ENCODE results near the gene MOB1B. TPM values are rescaled to one million over a fixed set of nuclear protein-coding genes. Genes with fewer than 3 reads are reported as not detected.

MOB1B gene
- total RNA-seq, 2 donors from 2014 or later: 17.7 to 26.0 TPM

DNA sequence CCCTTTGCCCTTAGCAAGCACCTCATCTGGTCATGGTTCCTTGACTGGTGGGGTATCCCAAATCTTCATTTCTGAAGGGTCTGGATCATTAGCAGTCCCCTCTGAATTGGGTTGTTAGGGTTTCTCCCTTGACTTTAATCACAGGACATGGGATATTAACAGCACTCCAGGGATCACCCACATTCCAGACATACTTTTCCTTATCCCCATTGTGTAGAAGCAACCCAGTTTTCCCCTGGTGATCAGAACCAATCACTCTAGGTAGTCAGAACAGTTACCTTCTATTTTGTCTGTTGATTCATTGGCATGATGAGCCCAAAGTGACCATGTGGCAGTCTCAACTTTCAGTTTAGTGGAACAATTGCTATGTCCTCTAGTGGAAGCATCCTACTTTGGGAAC, 33.4 kb upstream of the MOB1B start:
- H3K27me3 ChIP-seq (replicated peaks; ENCODE audit: insufficient read depth): no peaks in the 10 kb centered on the region
- H3K4me3 ChIP-seq: no peak overlapping the region

DNA sequence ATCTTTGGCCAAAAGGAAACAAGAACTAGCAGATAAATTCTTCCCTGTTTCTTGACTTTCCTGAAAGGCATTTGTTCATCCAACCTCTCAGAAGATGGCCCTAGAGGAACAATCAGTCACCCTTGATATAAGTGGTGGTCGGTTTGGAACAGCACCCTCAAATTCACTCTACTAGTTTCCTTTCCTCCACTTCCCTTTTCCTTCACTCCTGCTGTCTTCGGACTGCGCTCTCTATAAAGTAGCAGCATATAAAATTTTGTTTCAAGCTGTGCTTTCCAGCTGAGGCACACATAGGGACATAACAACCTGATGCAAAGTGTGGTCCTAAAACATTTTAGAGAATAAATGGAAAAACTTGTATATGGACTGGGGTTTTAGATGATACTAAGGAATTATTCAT, 29.0 kb upstream of the MOB1B start:
- H3K4me3 ChIP-seq: no peak overlapping the region
- H3K4me1 ChIP-seq (ENCODE audit: control insufficient read depth in 1 of 2, low read depth in 2 of 2): no peaks in the 10 kb centered on the region
- H3K9me3 ChIP-seq: no peaks in the 10 kb centered on the region
- ATAC-seq (ENCODE audit: insufficient number of reproducible peaks, low FRiP score, low read depth) (no peak), DNase-seq (ENCODE audit: low spot score) (no peak)
- no peaks in the 10 kb centered on the region for H3K36me3 ChIP-seq
- H3K27me3 ChIP-seq (replicated peaks; ENCODE audit: insufficient read depth): no peaks in the 10 kb centered on the region
- TF ChIP-seq, protein P1, sequence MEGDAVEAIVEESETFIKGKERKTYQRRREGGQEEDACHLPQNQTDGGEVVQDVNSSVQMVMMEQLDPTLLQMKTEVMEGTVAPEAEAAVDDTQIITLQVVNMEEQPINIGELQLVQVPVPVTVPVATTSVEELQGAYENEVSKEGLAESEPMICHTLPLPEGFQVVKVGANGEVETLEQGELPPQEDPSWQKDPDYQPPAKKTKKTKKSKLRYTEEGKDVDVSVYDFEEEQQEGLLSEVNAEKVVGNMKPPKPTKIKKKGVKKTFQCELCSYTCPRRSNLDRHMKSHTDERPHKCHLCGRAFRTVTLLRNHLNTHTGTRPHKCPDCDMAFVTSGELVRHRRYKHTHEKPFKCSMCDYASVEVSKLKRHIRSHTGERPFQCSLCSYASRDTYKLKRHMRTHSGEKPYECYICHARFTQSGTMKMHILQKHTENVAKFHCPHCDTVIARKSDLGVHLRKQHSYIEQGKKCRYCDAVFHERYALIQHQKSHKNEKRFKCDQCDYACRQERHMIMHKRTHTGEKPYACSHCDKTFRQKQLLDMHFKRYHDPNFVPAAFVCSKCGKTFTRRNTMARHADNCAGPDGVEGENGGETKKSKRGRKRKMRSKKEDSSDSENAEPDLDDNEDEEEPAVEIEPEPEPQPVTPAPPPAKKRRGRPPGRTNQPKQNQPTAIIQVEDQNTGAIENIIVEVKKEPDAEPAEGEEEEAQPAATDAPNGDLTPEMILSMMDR (IDR thresholded peaks at IDR 0.05): no peak
- no peak overlapping the region for H3K27ac ChIP-seq

More for the DNA sequence above, 33.4 kb upstream of the MOB1B start:
- H3K4me1 ChIP-seq (ENCODE audit: control insufficient read depth in 1 of 2, low read depth in 2 of 2): no peaks in the 10 kb centered on the region
- TF ChIP-seq, protein P1 (IDR thresholded peaks at IDR 0.05): no peak
- DNase-seq (ENCODE audit: low spot score) (no peak), ATAC-seq (ENCODE audit: insufficient number of reproducible peaks, low FRiP score, low read depth) (no peak)
- H3K27ac ChIP-seq: no peak overlapping the region
- no peaks in the 10 kb centered on the region for H3K36me3 ChIP-seq
- no peaks in the 10 kb centered on the region for H3K9me3 ChIP-seq

DNA sequence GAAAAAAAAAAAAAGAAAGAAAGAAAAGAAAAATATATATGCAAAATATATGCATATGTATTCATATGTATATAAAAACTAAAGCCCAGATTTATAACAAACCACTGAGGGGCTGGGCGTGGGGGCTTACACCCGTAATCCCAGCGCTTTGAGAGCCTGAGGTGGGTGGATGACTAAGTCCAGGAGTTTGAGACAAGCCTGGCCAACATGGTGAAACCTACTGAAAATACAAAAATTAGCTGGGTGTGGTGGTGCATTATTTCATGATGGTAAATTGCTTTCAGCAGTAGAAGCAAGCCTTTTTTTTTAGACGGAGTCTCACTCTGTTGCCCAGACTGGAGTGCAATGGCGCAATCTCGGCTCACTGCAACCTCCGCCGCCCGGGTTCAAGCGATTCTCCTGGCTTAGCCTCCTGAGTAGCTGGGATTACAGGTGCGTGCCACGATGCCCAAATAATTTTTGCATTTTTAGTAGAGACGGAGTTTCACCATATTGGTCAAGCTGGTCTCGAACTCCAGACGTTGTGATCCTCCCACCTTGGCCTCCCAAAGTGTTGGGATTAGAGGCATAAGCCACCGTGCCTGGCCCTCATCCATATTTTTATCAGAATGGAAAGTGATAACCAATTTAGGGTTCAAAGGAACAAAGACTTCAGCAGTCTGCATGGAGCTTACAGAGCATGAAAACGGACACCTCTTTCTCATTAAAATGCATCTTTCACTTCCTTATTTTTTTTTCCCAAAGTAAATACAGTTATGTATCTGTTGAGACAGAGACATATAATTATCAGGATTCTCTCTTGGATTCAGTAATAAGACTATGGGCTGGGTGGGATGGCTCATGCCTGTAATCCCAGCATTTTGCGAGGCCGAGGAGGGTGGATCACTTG, 27.7 kb upstream of the MOB1B start:
- H3K4me3 ChIP-seq: no peak overlapping the region
- H3K36me3 ChIP-seq: no peaks in the 10 kb centered on the region
- no peak for ATAC-seq (ENCODE audit: insufficient number of reproducible peaks, low FRiP score, low read depth)
- no peak for DNase-seq (ENCODE audit: low spot score)
- H3K27ac ChIP-seq: no peak overlapping the region
- no peaks in the 10 kb centered on the region for H3K27me3 ChIP-seq (replicated peaks; ENCODE audit: insufficient read depth)
- TF ChIP-seq, protein P1 (IDR thresholded peaks at IDR 0.05): no peak
- no peaks in the 10 kb centered on the region for H3K9me3 ChIP-seq
- H3K4me1 ChIP-seq (ENCODE audit: control insufficient read depth in 1 of 2, low read depth in 2 of 2): no peaks in the 10 kb centered on the region

GRCh38 chr4:70877556-70877955, 24.6 kb upstream of the MOB1B start:
- TF ChIP-seq, protein P1 (IDR thresholded peaks at IDR 0.05): no peak
- ATAC-seq (ENCODE audit: insufficient number of reproducible peaks, low FRiP score, low read depth): no peak
- no peaks in the 10 kb centered on the region for H3K36me3 ChIP-seq
- H3K27me3 ChIP-seq (replicated peaks; ENCODE audit: insufficient read depth): no peaks in the 10 kb centered on the region
- DNase-seq (ENCODE audit: low spot score): no peak
- no peaks in the 10 kb centered on the region for H3K9me3 ChIP-seq
- no peaks in the 10 kb centered on the region for H3K4me1 ChIP-seq (ENCODE audit: control insufficient read depth in 1 of 2, low read depth in 2 of 2)
- no peak overlapping the region for H3K27ac ChIP-seq
- no peak overlapping the region for H3K4me3 ChIP-seq

GRCh38 chr4:70880739-70881138, 21.4 kb upstream of the MOB1B start:
- Histone ChIP-seq H3K27me3 (replicated peaks; ENCODE audit: insufficient read depth) (no peaks in the 10 kb centered on the region), H3K4me1 (ENCODE audit: control insufficient read depth in 1 of 2, low read depth in 2 of 2) (no peaks in the 10 kb centered on the region), H3K27ac (no peak overlapping the region), H3K9me3 (no peaks in the 10 kb centered on the region), H3K36me3 (no peaks in the 10 kb centered on the region), H3K4me3 (no peak overlapping the region)
- ATAC-seq (ENCODE audit: insufficient number of reproducible peaks, low FRiP score, low read depth) (no peak), DNase-seq (ENCODE audit: low spot score) (no peak)
- TF ChIP-seq, protein P1 (IDR thresholded peaks at IDR 0.05): no peak

All from thoracic aorta (tissue), 2 donors.